SU-DHL-6 (cell line): ENCODE measurements around the gene NCBP3.

ENCODE experiments used
- CTCF ChIP-seq: fragments of 200-600 bp; sonication (generic); IDR thresholded peaks from one replicate; pipeline ENCODE4 v1.5.1; 2017; ENCODE audit warnings: antibody characterized with exemption, mild to moderate bottlenecking, low read length, moderate library complexity; ENCODE audit not compliant: insufficient read depth, poor library complexity, severe bottlenecking
- EZH2phosphoT487 ChIP-seq: fragments of 200-600 bp; sonication (generic), shearing (Covaris generic); conservative IDR thresholded peaks from 2 replicates; pipeline ENCODE4 v1.6.1; 2018; ENCODE audit warnings: mild to moderate bottlenecking, antibody characterized with exemption, low read length, moderate library complexity, mixed read lengths

- TF ChIP-seq CTCF (no peak), EZH2phosphoT487 (no peak)
These were observed 44.3 kb downstream of the NCBP3 start for GRCh38 chr17:3801792-3802191.
